Colonic mucosa (tissue), 4 donors: ENCODE data around the gene GPR4. TPM values are rescaled to one million over a fixed set of nuclear protein-coding genes. Genes with fewer than 3 reads are reported as not detected.

Experiments used
- DNase-seq: peaks from one replicate; pipeline ENCODE4 v3.0.0-alpha.2; 2020
- H3K27ac ChIP-seq: fragments of 200-600 bp; one replicate; pipeline ENCODE4 v1.8.0; 2021
- H3K27me3 ChIP-seq: fragments of 200-600 bp; one replicate; pipeline ENCODE4 v1.8.0; 2021
- H3K36me3 ChIP-seq: fragments of 200-600 bp; one replicate; pipeline ENCODE4 v1.8.0; 2021
- H3K4me1 ChIP-seq: fragments of 200-600 bp; one replicate; pipeline ENCODE4 v1.8.0; 2021; ENCODE audit warnings: mild to moderate bottlenecking
- H3K4me3 ChIP-seq: fragments of 200-600 bp; one replicate; pipeline ENCODE4 v1.8.0; 2021
- H3K9ac ChIP-seq, 2 donors: one replicate each; pipeline ENCODE4 v1.7.0; 2013; ENCODE audit warnings: control low read depth in 2 of 2, low read depth in 2 of 2, low read length in 2 of 2
- H3K9me3 ChIP-seq: fragments of 200-600 bp; one replicate; pipeline ENCODE4 v1.8.0; 2021
- intact Hi-C: fragments of 100-400 bp; cut with DNase I; formaldehyde crosslinking; loops from one replicate; pipeline ENCODE4 v1.14.1; 2022
- total RNA-seq, 2 donors: library from RNA; stranded (reverse); fragmentation: NEBNext Ultra II Directional in 1 of 2; extraction: Animal tissue kit (Norgen Biotek cat#: 25700) in 1 of 2; gene quantifications; one replicate each; pipeline ENCODE4 v1.2.1, GENCODE V29; 2021
- TF ChIP-seq, protein P1 (sequence below): fragments of 200-600 bp; IDR thresholded peaks from one replicate; pipeline ENCODE4 v1.8.0; 2022; ENCODE audit warnings: antibody characterized with exemption, mild to moderate bottlenecking
- donor health status: healthy.
- donor health status: DM: no; HTN: no; CAD: no.
- donor health status: DM: no; HTN: no; CAD: no.

GPR4 gene
- total RNA-seq, 2 donors from 2014 or later: 0.52 to 2.0 TPM

DNA sequence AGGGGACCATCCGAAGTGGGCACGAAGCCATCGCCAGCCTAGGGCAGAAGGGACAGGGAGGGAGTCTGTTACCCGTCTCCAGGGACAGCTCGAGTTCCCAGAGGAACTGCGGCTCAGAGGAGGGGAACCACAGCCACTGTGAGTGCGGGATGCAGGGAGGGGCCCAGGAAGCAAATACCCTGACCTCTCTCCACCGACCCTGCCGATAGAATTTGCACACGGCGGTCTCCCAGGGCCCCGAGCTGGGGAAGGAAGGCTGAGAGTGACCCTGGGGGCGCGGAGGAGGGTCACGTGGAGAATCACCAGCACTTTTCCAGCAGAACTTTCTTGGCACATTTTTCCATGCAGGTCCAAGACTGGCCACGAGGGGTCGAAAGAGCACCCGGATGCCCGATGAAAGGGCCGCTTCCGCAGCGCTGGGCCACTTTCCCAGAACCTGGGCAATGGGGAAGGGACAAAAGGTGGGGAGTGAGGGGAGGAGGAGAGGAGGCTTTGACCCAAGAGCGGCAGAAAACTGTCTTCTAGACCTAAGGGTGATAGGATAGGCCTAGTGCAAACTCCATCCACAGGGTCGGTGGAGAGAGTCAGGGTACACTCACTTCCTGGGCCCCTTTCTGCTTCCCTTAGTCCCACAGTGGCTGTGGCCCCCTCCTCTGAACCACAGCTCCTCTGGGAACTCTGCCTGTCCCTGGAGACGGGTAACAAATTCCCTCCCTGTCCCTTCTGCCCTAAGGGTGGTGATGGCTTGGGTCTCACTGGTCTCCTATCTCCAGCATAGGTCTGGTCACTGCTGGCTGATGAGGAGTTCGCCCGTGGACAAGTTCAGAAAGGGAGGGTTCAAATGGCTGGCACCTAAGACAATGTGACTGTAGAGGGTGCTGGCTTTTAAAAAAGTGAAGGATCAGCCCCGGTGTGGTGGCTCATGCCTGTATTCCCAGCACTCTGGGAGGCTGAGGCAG is 5.3 kb upstream of the GPR4 start:
- Histone ChIP-seq H3K4me1 (no peaks in the 10 kb centered on the region), H3K9ac (peak overlapping the region; percentile 47 to 55), H3K27ac (no peak overlapping the region), H3K27me3 (peaks cover 7% of the 10 kb centered on the region), H3K36me3 (peaks cover 5% of the 10 kb centered on the region), H3K9me3 (no peaks in the 10 kb centered on the region), H3K4me3 (no peak overlapping the region)
- peak; percentile 87 for DNase-seq
- TF ChIP-seq, protein P1, sequence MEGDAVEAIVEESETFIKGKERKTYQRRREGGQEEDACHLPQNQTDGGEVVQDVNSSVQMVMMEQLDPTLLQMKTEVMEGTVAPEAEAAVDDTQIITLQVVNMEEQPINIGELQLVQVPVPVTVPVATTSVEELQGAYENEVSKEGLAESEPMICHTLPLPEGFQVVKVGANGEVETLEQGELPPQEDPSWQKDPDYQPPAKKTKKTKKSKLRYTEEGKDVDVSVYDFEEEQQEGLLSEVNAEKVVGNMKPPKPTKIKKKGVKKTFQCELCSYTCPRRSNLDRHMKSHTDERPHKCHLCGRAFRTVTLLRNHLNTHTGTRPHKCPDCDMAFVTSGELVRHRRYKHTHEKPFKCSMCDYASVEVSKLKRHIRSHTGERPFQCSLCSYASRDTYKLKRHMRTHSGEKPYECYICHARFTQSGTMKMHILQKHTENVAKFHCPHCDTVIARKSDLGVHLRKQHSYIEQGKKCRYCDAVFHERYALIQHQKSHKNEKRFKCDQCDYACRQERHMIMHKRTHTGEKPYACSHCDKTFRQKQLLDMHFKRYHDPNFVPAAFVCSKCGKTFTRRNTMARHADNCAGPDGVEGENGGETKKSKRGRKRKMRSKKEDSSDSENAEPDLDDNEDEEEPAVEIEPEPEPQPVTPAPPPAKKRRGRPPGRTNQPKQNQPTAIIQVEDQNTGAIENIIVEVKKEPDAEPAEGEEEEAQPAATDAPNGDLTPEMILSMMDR: peak; percentile 77
- intact Hi-C loops: loop anchor here (2.0 kb wide), 1 partner anchor 35 kb away; no protein-coding TSS in a partner anchor

DNA sequence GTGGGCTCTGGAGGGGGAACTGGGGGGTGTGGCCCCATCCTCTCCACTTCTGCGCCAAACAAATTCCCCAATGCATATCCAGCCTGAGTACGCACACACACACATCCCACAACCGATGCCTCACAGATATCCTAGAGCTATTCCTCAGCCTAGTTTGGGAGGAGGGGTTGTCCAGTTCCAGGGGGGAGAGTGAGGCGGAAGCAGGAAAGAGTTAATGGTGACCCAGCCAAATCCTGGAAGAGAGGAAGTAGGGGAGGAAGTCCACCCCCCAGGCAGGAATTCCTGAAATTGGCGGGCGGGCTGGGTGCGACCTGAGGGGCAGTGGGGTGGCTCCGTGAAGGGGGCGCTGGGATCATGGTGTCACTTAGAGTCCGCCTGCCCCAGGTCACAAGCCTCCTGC is 897 bp downstream of the GPR4 start:
- no peaks in the 10 kb centered on the region for H3K9me3 ChIP-seq
- intact Hi-C loops: no loop called here
- no peaks in the 10 kb centered on the region for H3K4me1 ChIP-seq
- no peaks in the 10 kb centered on the region for H3K36me3 ChIP-seq
- H3K27ac ChIP-seq: no peak overlapping the region
- TF ChIP-seq, protein P1: no peak
- peak overlapping the region in 1 of 2 donors; percentile 12 for H3K9ac ChIP-seq
- peaks cover 39% of the 10 kb centered on the region for H3K27me3 ChIP-seq
- DNase-seq: no peak
- no peak overlapping the region for H3K4me3 ChIP-seq

DNA sequence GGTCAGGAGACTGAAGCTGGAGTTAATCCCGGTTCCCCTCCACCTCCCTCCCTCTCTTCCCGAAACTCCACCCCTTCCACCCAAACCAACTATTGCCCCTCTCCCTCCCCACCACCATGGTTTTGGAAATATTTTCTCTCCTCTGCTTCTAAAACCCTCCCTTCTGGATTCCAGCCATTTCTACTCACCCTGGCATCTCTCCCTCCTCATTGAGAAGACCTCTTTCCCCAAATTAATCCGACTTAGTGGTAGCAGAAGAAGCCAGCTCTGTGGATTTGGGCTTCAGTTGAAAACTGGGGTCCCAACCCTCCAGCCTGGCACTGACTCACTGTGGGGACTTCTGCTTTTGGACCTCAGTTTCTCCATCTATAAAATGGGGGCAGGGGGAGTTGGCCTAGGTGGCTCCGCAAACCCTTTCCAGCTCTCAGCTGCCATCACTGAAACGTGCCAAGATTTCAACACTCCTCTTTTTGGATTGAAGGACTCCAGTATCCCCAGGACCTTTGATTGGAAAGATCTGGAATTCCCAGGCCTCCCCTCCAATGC is 1.6 kb downstream of the GPR4 start:
- H3K27me3 ChIP-seq: peaks cover 39% of the 10 kb centered on the region
- no peak overlapping the region for H3K9ac ChIP-seq
- no peak for DNase-seq
- no peak overlapping the region for H3K27ac ChIP-seq
- H3K4me1 ChIP-seq: no peaks in the 10 kb centered on the region
- H3K4me3 ChIP-seq: no peak overlapping the region
- TF ChIP-seq, protein P1: no peak
- H3K36me3 ChIP-seq: no peaks in the 10 kb centered on the region
- no peaks in the 10 kb centered on the region for H3K9me3 ChIP-seq
- intact Hi-C loops: no loop called here

DNA sequence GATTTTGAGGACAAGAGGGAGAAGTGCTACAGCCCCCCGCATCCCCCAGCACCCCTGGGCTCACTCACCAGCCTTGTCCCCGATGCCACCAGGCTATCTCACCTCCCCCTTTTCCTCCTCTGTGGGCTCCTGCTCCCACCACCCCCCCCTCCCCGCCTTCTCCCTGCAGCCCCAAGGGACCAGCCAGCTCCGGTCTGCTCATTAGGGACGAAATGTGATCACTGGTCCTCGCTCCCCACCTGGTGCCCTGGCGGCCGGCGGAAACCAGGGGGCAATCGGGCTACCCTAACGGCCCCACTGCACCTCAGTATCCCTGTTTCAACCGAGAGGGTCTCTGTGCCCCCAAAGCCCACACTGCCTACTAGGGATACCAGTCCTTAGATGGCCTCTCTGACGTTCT is 2.7 kb downstream of the GPR4 start:
- peaks cover 39% of the 10 kb centered on the region for H3K27me3 ChIP-seq

DNA sequence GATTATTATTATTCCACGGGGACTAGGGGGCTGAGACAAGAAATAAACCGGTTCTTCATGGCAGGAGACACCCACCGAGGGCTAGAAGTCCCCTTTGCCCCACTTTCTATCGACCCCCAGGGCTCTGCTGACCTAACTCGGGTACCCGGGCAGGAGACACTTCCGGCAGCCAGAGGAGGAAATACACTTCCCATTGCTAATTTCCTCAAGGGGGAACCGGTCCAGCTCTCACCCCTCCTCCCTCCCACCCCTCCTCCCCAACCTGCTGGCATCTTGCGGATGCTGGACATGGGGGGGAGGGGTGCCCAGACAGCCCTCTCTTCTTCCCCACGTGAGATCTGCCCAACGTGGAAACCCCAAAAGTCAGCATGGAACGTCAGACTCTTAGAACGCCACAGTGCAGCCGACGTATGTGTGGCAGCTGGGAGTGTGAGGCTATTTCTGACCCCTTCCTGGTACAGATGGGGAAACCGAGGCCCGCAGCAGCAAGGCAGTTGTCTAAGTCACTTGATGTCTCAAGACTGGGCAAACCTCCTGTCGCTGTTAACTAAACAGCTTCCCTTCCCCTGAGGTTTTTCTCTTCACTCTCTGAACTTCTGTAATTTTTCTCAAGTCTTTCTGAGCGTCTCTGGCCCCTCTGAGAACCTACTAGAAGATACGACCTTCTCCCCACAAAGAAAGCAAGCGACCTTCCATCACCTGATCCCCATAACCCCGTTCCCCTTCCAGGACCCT is 3.6 kb downstream of the GPR4 start:
- intact Hi-C loops: no loop called here
- H3K9me3 ChIP-seq: no peaks in the 10 kb centered on the region
- H3K36me3 ChIP-seq: no peaks in the 10 kb centered on the region
- no peak overlapping the region for H3K4me3 ChIP-seq
- TF ChIP-seq, protein P1: no peak
- DNase-seq: no peak
- H3K4me1 ChIP-seq: no peaks in the 10 kb centered on the region
- peaks cover 39% of the 10 kb centered on the region for H3K27me3 ChIP-seq
- H3K9ac ChIP-seq: peak overlapping the region in 1 of 2 donors; percentile 31
- no peak overlapping the region for H3K27ac ChIP-seq

More for the DNA sequence above, 2.7 kb downstream of the GPR4 start:
- H3K4me3 ChIP-seq: no peak overlapping the region
- H3K9me3 ChIP-seq: no peaks in the 10 kb centered on the region
- no peak for DNase-seq
- no peaks in the 10 kb centered on the region for H3K36me3 ChIP-seq
- TF ChIP-seq, protein P1: no peak
- no peaks in the 10 kb centered on the region for H3K4me1 ChIP-seq
- no peak overlapping the region for H3K9ac ChIP-seq
- no peak overlapping the region for H3K27ac ChIP-seq
- intact Hi-C loops: no loop called here
